Sigmoid colon (tissue), 7 donors: ENCODE measurements around the gene PNPLA2. TPM values are rescaled to one million over a fixed set of nuclear protein-coding genes. Genes with fewer than 3 reads are reported as not detected.

Source experiments
- DNase-seq: peaks from one replicate; pipeline ENCODE4 v3.0.0-alpha.2; 2019
- H3K27ac ChIP-seq, 4 donors: fragments of 200-600 bp; sonication (generic); one replicate each; pipeline ENCODE4 v1.5.1; 2016 to 2019; ENCODE audit warnings: mild to moderate bottlenecking in 1 of 4
- H3K27me3 ChIP-seq, 3 donors: fragments of 200-600 bp; sonication (generic); one replicate each; pipeline ENCODE4 v1.5.1; 2019; ENCODE audit warnings: mild to moderate bottlenecking in 1 of 3
- H3K36me3 ChIP-seq, 4 donors: fragments of 200-600 bp; sonication (generic); one replicate each; pipeline ENCODE4 v1.5.1; 2016 to 2019
- H3K4me1 ChIP-seq, 4 donors: fragments of 200-600 bp; sonication (generic); one replicate each; pipeline ENCODE4 v1.5.1; 2017 to 2019
- H3K4me3 ChIP-seq, 4 donors: fragments of 200-600 bp; sonication (generic); one replicate each; pipeline ENCODE4 v1.5.1; 2017 to 2019; ENCODE audit warnings: mild to moderate bottlenecking in 2 of 4, moderate library complexity in 1 of 4
- H3K9me3 ChIP-seq, 4 donors: fragments of 200-600 bp in 3 of 4; sonication (generic) in 3 of 4; one replicate each; pipeline versions ENCODE4 v1.5.1 to v1.6.1; 2013 to 2019
- CTCF ChIP-seq, 4 experiments: fragments of 450-650 bp in 3 of 4; fragments of 200-600 bp in 1 of 4; IDR thresholded peaks; one replicate each; pipeline ENCODE4 v1.5.1; 2016 to 2019; ENCODE audit warnings: antibody characterized with exemption in 4 of 4, mild to moderate bottlenecking in 3 of 4, moderate library complexity in 2 of 4
- EP300 ChIP-seq, 4 donors: sonication (generic); formaldehyde crosslinking; IDR thresholded peaks; one replicate each; pipeline ENCODE4 v1.6.1; 2017; ENCODE audit warnings: antibody characterized with exemption in 4 of 4
- POLR2A ChIP-seq, 2 donors: fragments of 450-650 bp; IDR thresholded peaks; one replicate each; pipeline ENCODE4 v1.6.1; 2016; ENCODE audit warnings: antibody characterized with exemption in 2 of 2, mild to moderate bottlenecking in 2 of 2, moderate library complexity in 2 of 2
- POLR2AphosphoS5 ChIP-seq, 4 donors: sonication (generic); formaldehyde crosslinking; IDR thresholded peaks; one replicate each; pipeline ENCODE4 v1.6.1; 2017; ENCODE audit warnings: antibody characterized with exemption in 4 of 4
- WGBS, 2 donors: extraction: QIAGEN DNeasy Blood & Tissue Kit; methylation state at CpG; one replicate each; pipeline ENCODE4 v1.1.7; 2013; 5-methylcytosine and 5-hydroxymethylcytosine counted together
- intact Hi-C: fragments of 100-400 bp; cut with DNase I; formaldehyde crosslinking; loops from one replicate; pipeline ENCODE4 v1.15.1; 2023
- polyA plus RNA-seq, 3 donors: library from polyadenylated mRNA; stranded (reverse); fragments of 200-250 nt; gene quantifications; one replicate each; pipeline ENCODE4 v1.2.3, GENCODE V29; 2013
- total RNA-seq, 4 donors: library from RNA; depleted of rRNA; stranded (reverse); fragments of >200 nt; gene quantifications; one replicate each; pipeline ENCODE4 v1.1.0, GENCODE V29; 2016
- donor health status: healthy with polysubstance abuse.
- donor health status: Bipolar disorder and iron deficiency.
- donor health status: healthy.

The PNPLA2 gene
- total and polyA plus RNA-seq, 7 donors, result 26.3 to 137 (median 35.4) TPM

- no peak for DNase-seq
- Histone ChIP-seq H3K4me3 (no peak overlapping the region), H3K9me3 (no peaks in the 10 kb centered on the region), H3K27ac (no peak overlapping the region), H3K36me3 (peaks cover 0 to 13% (median under 1%) of the 10 kb centered on the region in 4 donors), H3K4me1 (peaks cover 0 to 42% (median 36%) of the 10 kb centered on the region in 4 donors), H3K27me3 (peaks cover 8 to 23% (median 11%) of the 10 kb centered on the region in 3 donors)
- intact Hi-C loops, result no loop called here
- WGBS, 2 donors, result 90 to 91% methylated on average over 31 of the region's 31 CpGs
- TF ChIP-seq CTCF (IDR thresholded peaks at IDR 0.05) (no peak), EP300 (IDR thresholded peaks at IDR 0.05) (no peak), POLR2AphosphoS5 (IDR thresholded peaks at IDR 0.05) (no peak), POLR2A (IDR thresholded peaks at IDR 0.05) (no peak)
Observed at GRCh38 chr11:794013-794765, 24.5 kb upstream of the PNPLA2 start.

DNA sequence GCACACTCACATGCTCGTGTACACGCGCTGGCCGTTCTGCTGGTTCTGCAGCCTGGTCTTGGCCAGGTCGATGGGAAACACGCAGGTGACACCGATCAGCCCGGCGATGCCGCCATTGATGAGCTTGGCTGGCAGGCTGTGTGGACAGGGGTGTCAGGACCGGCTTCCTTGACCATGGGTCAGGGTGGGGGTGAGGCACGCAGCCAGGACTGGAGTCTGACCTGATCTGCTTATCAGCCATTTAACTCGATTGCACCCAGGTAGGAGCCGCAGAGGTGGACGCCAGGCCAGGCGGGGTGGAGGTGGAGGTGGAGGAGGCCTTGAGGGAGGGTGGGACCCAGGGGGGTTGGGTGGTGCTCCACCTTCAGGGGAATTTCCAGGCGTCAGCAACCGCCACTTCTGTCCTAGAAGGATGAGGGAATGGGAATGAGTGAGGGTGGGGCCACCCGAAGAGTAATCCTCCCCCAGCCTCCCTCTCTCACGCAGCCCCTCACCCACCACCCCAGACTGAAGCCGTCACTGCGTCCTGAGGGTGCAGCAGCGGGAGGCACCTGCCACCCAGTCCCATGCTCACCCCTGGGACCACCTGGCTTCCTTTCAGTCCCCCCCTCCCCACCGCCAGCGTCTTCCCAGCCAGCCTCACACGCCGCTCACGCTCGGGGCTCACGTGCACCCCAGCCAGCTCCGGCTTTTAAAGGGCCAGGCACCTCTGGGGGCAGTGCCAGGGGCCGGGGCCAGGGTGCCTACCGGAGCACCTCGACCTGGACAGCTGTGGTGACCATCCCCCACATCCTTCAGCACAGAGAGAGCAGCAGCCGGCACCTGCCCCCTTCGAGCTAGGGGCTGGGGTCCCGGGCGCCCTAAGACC, 23.7 kb upstream of the PNPLA2 start:
- DNase-seq, result no peak
- 25 to 59% methylated on average over 38 of the region's 38 CpGs for WGBS, 2 donors
- H3K27me3 ChIP-seq, result peaks cover 2 to 15% (median 3%) of the 10 kb centered on the region in 3 donors
- TF ChIP-seq EP300 (IDR thresholded peaks at IDR 0.05), result no peak
- no peak for TF ChIP-seq POLR2AphosphoS5 (IDR thresholded peaks at IDR 0.05)
- no peak for TF ChIP-seq CTCF (IDR thresholded peaks at IDR 0.05)
- no peak for TF ChIP-seq POLR2A (IDR thresholded peaks at IDR 0.05)
- peaks cover 0 to 21% (median 3%) of the 10 kb centered on the region in 4 donors for H3K36me3 ChIP-seq
- H3K4me1 ChIP-seq, result peaks cover 0 to 38% (median 32%) of the 10 kb centered on the region in 4 donors
- H3K4me3 ChIP-seq, result peak overlapping the region; percentile 49 to 65 (median 56)
- intact Hi-C loops, result loop anchor here (5.0 kb wide), 2 partner anchors 48 to 98 kb away; partner anchors contain the start of genes DEAF1, TALDO1 and TMEM80
- H3K27ac ChIP-seq, result peak overlapping the region; percentile 84 to 93 (median 90)
- H3K9me3 ChIP-seq, result no peaks in the 10 kb centered on the region

DNA sequence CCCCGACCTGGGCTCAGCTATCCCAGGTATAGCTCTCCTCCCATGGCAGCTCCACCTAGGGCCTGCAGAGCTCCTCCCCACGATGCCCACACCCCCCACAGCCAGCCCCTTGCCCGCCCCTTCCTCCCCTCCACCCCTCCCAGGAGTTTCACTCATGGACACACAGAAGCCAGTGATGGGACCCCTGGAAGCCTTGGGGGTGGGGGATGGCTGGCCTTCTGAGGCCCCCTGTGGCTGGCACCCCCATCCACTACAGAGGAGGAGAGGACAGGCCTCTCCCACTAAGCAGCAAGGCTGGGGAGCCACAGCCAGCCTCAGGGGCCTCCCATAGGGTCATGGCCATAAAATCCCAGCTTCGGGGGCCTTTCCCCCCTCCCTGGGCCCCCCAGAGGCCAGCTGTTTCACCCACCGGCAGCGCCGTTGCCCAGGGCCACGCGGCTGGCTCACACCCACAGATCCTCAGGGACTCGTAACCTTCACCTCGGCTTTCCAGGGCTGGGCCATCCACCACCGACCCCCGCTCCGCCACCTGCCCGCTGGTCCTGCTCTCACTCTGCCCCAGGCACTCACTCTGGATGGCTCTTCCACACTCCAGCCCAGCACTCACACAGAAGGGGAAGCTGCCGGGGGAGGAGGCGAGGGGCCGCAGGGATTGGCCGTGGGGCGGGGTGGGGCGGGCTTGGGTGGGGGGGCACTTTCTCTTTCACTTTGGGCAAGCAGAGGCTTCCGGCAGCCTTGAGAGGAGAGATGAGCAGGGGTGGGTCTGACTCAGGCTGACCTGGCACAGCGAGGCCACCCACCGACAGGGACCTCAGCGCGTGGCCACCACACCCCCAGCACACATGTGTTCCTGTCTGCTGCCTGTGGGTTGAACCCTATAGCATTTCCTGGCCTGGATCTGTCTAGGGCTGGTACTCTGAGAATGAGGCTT, 22.8 kb upstream of the PNPLA2 start:
- Histone ChIP-seq H3K4me3 (peak overlapping the region; percentile 49 to 65 (median 56)), H3K36me3 (peaks cover 0 to 29% (median 3%) of the 10 kb centered on the region in 4 donors), H3K9me3 (no peaks in the 10 kb centered on the region), H3K27ac (peak overlapping the region; percentile 84 to 93 (median 90)), H3K27me3 (peaks cover 0 to 6% (median 0%) of the 10 kb centered on the region in 3 donors), H3K4me1 (peaks cover 0 to 38% (median 31%) of the 10 kb centered on the region in 4 donors)
- TF ChIP-seq POLR2AphosphoS5 (IDR thresholded peaks at IDR 0.05), result peak; percentile 55 to 80 (median 66)
- TF ChIP-seq EP300 (IDR thresholded peaks at IDR 0.05), result no peak
- peak in 1 of 2 donors; percentile 24 for TF ChIP-seq POLR2A (IDR thresholded peaks at IDR 0.05)
- 1 to 5% methylated on average over 26 of the region's 26 CpGs for WGBS, 2 donors
- peak; percentile 91 for DNase-seq
- intact Hi-C loops, result loop anchor here (2.0 to 5.0 kb wide), 3 partner anchors 47 to 99 kb away; partner anchors contain the start of genes DEAF1, POLR2L, TALDO1 and TMEM80

GRCh38 chr11:796565-797295, 22.0 kb upstream of the PNPLA2 start:
- H3K4me3 ChIP-seq, result peak overlapping the region; percentile 49 to 65 (median 56)
- 7 to 19% methylated on average over 18 of the region's 18 CpGs for WGBS, 2 donors
- no peaks in the 10 kb centered on the region for H3K27me3 ChIP-seq
- no peak for TF ChIP-seq CTCF (IDR thresholded peaks at IDR 0.05)
- TF ChIP-seq POLR2A (IDR thresholded peaks at IDR 0.05), result no peak
- no peak for TF ChIP-seq EP300 (IDR thresholded peaks at IDR 0.05)
- TF ChIP-seq POLR2AphosphoS5 (IDR thresholded peaks at IDR 0.05), result no peak
- intact Hi-C loops, result loop anchor here (1.0 to 5.0 kb wide), 4 partner anchors 13 to 99 kb away; partner anchors contain the start of genes DEAF1, POLR2L, RPLP2 and TALDO1
- H3K9me3 ChIP-seq, result no peaks in the 10 kb centered on the region
- peak overlapping the region; percentile 84 to 93 (median 90) for H3K27ac ChIP-seq
- peaks cover 0 to 38% (median 31%) of the 10 kb centered on the region in 4 donors for H3K4me1 ChIP-seq
- DNase-seq, result no peak
- peaks cover 0 to 34% (median 3%) of the 10 kb centered on the region in 4 donors for H3K36me3 ChIP-seq
